T47D (cell line): Measurements from ENCODE around the gene INPP5A.

ENCODE experiments used
- DNase-seq, 2 experiments: peaks; one replicate each; pipeline versions ENCODE4 v3.0.0 to v3.0.0-alpha.2; 2011 to 2012; ENCODE audit warnings: low read depth in 1 of 2, low spot score in 1 of 2
- JUND ChIP-seq: IDR thresholded peaks from 2 replicates; pipeline ENCODE4 v1.6.1; 2012; ENCODE audit warnings: low read depth
- in situ Hi-C: cut with HindIII; loops from 2 replicates; pipeline ENCODE4 v1.10.0; 2016; ENCODE audit warnings: low sequenced_read_pairs, low pct_unique_long_range_greater_than_20kb

INPP5A gene

GRCh38 chr10:132803416-132804210 lies 266.0 kb downstream of the INPP5A start:
- no peak for TF ChIP-seq JUND
- DNase-seq: no peak
- in situ Hi-C loops: no loop called here

- TF ChIP-seq JUND: no peak
- DNase-seq: no peak
- in situ Hi-C loops: no loop called here
Observed at GRCh38 chr10:132804287-132804686, 266.7 kb downstream of the INPP5A start.

DNA sequence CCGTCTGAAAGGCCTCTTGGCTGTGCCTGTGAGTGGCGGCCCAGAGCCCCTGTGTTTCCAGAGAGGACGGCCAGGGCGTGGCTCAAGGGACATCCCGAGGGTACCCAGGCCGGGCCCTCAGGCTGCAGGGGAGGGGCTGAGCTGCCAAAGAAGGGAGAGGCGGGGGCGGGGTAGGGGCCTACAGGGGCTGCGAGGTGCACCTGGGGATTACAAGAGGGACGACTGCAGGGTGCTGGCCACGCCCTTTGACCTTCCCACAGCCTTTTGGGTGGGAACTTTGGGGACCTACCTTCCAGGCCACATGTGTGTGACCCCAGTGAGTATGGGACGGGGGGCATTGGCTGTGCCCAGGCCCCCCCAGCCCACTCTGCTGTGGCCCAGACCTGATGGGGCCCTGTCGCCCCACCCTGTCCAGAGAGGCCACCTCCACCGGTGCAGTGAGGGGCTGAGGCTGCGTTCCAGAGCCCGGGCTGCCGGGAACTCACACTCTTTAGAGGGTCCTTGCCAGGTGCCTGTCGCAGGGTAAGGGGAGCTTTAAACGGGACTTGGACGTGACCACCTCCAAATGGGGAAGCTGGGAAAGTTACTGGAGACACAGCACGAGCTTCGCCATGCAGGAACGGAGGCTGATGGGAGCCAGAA lies 267.3 kb downstream of the INPP5A start:
- no peak for TF ChIP-seq JUND
- in situ Hi-C loops: no loop called here
- no peak for DNase-seq

GRCh38 chr10:132805599-132805998 lies 268.0 kb downstream of the INPP5A start:
- no peak for DNase-seq
- in situ Hi-C loops: no loop called here
- no peak for TF ChIP-seq JUND

DNA sequence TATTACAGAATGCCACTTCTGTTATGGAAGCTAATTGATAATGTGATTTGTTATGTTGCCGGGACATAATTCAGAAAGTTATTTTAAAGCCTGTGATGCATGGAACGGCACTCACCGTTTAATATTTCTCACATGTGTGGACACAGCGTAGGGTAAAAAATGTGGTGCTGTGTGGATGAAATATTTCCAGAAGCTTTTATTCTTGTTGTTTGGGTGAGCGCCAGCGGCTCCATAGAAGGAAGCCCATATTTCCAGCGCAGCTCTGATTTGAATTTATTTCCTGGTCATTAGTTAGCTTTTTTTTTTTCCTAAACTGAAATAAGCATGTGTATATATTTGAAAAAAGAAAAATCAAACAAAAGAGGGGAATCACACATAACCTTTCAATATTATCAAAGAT lies 268.5 kb downstream of the INPP5A start:
- no peak for DNase-seq
- TF ChIP-seq JUND: no peak
- in situ Hi-C loops: no loop called here

DNA sequence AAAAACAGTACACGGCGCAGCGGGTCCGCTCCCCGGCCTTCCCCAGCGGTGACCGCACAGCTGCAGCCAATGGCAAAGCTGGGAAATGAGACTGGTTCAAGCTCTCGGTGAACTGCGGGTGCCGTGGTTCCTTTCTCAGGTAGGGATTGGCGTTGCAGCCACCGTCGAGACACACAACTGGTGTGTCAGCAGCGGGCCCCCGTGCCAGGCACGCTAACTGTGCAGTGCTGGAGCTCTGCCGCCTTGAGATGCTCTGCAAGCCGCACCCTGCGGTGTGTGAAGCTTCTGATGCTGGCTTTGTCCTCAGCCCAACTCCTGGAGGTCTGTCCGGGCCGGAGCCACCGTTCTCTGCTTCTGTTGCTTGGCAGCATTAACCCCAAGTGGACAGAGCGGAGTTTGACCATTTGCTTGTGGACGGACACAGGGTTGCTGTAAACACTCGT lies 269.0 kb downstream of the INPP5A start:
- no peak for TF ChIP-seq JUND
- in situ Hi-C loops: no loop called here
- DNase-seq: no peak

DNA sequence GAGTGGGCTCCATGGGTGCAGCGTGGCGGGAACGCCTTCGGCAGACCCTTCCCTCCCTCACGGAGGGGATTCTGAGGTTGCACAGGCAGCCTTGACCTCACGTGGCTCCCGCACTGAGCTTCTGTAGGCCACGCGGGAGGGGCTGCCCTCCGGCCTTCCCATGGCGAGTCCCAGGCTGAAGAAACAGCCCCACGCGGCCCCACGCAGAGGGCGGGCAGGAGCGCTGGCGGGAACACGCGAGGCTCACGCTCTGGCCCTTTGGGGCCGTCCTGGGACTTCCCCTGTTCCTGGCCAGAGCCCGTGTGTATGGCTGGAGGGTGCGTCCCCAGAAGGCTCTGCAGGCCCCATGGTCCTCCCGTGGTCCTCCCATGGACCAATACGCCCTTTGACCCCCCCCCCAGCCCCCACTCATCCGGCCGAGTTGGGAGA lies 270.0 kb downstream of the INPP5A start:
- in situ Hi-C loops: no loop called here
- no peak for TF ChIP-seq JUND
- DNase-seq: no peak

DNA sequence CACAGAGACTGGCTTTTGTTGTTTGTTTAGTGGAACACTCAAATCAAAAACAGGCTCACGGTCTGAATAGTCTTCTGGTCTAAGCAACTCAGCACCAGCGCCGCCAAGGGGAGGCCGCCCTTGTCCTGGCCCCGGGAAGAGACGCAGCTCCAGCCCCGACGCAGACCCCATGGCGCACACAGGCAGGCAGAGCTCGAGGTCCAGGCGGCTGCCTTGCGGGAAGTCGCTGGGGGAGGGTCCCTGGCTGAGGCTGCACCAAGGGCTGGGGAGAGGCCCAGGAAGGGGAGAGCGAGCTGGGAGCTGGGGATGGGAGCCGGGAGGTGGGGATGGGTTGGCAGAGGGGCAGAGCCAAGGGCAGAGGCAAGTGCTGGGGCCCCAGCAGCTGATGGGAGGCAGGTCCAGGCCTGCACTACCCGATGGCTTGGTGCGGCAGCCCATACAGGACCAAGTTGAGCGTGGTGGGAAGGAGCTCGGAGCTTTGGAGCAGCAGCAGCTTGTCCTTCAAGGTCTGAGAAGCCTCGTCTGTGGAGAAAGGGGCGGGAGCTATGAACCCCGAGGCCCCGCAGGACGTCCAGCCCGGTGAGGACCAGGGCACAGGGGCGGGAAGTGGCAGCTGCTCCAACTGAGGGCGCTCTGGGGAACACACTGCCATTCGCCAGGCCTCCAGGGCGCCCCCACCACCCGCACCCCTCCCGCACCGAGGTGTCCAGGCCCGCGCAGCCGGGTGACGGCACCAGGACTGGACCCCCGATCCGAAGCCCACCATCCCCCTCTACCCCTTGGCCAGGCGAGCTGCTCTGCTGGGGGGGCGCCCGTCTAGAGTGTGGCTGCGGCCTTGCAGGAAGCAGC lies 271.0 kb downstream of the INPP5A start:
- TF ChIP-seq JUND: no peak
- in situ Hi-C loops: no loop called here
- no peak for DNase-seq

DNA sequence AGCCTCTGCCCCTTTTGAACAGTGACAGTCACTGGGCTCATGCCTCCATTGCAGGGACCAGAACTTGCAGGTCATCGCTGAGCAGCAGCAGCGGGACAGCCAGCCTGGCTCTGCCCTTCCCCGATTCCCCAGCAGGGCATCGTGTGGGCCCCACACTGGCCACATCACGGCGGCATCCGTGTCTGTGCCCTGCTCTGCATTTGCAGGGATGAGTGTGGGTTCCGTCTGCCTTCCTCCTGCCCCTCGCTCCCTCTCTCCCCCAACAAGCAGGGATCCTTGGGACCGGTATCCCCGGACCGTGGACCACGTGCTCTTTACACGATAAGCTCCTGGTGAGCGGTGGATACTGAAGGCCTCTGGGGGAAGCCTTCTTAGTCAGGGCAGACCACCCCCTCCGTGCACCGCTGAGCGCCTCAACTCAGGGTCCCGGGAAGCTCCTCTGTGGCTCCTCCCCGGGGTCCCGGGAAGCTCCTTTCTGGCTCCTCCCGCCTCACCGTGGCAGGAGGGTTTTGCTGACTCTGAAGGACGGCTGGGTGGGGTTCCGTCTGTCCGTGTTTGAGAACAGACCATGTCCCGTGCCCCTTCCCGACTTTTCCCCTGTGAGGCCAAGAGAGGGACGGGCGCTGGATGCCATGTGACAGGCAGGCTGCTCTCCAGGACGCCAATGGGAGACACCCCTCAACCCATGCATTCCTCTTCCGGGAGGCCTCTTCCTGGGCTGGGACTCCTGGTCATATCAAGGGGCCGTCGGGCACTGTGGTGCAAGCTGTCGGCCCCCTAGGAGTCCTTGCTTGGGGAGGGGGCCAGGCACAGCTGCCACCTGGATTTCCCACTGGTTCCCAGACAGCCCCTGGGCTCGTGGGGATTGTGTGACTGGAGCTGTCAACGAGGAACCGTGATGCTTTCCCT lies 271.9 kb downstream of the INPP5A start:
- in situ Hi-C loops: no loop called here
- no peak for TF ChIP-seq JUND
- no peak for DNase-seq

DNA sequence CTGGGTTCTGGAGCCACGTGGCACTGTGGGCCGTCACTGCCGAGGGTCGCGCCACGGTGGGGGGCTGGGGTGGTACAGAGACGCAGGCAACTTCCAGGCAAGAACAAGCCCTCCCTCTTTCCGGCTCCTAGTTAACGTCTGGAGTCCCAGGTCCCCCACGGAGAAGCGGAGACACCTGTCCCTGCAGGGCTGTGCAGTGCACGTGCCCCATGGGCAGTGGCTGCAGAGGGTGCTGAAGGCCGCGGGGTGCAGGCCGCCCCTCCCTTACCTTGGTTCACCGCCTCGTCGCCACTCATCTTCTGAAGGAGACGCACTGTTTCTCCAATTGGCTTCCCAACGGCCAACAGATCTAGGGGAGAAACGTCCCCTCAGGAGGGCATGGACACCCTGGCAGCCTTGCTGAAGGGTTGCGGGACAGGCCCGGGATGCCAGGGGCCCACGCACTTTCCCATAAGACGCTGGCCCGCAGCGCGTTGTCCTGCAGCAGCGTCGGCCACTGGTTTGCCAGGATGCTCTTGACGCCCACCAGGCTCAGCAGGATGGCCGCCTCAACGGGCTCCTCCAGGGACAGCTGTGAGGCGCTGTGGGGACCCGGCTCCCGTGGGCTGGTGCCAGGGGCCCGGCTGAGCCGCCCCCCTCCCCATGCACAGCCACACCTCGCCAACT lies 272.7 kb downstream of the INPP5A start:
- in situ Hi-C loops: no loop called here
- no peak for TF ChIP-seq JUND
- no peak for DNase-seq
